ENCODE measurements around the gene LRRC4B.
"Not testable (repeated sequence)": the region's sequence is repeated elsewhere in the genome, so short reads cannot be mapped to it uniquely, and the experiment has no call there.

GRCh38 chr19:50528052-50528451 lies 40.2 kb downstream of the LRRC4B start:
- not testable (repeated sequence) for TF ChIP-seq CTCF, POLR2A (IDR thresholded peaks at IDR 0.05)

Measured in heart left ventricle (tissue), 13 donors.